K562 (cell line): ENCODE measurements around the gene TXNIP. TPM values are rescaled to one million over a fixed set of nuclear protein-coding genes. Genes with fewer than 3 reads are reported as not detected.
A peak's percentile ranks its signal among the peaks of the same experiment; 100 is the strongest.

Experiments used
- CAMTA2 ChIP-seq: fragments of 250-450 bp; sonication (Bioruptor Pico); conservative IDR thresholded peaks from 2 replicates; pipeline ENCODE4 v1.5.1; 2022
- CHD2 ChIP-seq: IDR thresholded peaks from 2 replicates; pipeline ENCODE4 v1.6.1; 2011; ENCODE audit warnings: low read depth, low read length
- E2F1 ChIP-seq: sonication (generic); formaldehyde crosslinking; IDR thresholded peaks from 2 replicates; pipeline ENCODE4 v1.8.1; 2023; ENCODE audit warnings: mild to moderate bottlenecking, missing genetic modification reagents, moderate library complexity
- HDAC1 ChIP-seq, 2 experiments: fragments of 450-650 bp; IDR thresholded peaks; 2 replicates each; pipeline ENCODE4 v1.6.1; 2016 to 2017; ENCODE audit warnings: inconsistent platforms in 1 of 2, mild to moderate bottlenecking in 1 of 2, moderate library complexity in 1 of 2
- HMG20A ChIP-seq: fragments of 450-650 bp; formaldehyde crosslinking; conservative IDR thresholded peaks from 2 replicates; pipeline ENCODE4 v1.4.0; 2020; ENCODE audit warnings: mild to moderate bottlenecking, mixed read lengths
- HMG20B ChIP-seq: fragments of 250-450 bp; sonication (Bioruptor Pico); IDR thresholded peaks from 2 replicates; pipeline ENCODE4 v1.5.0; 2021; ENCODE audit warnings: mild to moderate bottlenecking
- KLF1 ChIP-seq: fragments of 450-650 bp; IDR thresholded peaks from 2 replicates; pipeline ENCODE4 v1.6.1; 2016; ENCODE audit warnings: missing genetic modification characterization, missing compliant biosample characterization
- LARP7 ChIP-seq: fragments of 450-650 bp; IDR thresholded peaks from 2 replicates; pipeline ENCODE4 v1.6.1; 2016
- MIER1 ChIP-seq: fragments of 450-650 bp; IDR thresholded peaks from 2 replicates; pipeline ENCODE4 v1.6.1; 2016; ENCODE audit warnings: antibody characterized with exemption, mild to moderate bottlenecking, low read depth
- PKNOX1 ChIP-seq: fragments of 450-650 bp; IDR thresholded peaks from 2 replicates; pipeline ENCODE4 v1.6.1; 2016
- RREB1 ChIP-seq: fragments of 250-450 bp; sonication (Bioruptor Pico); IDR thresholded peaks from 2 replicates; pipeline ENCODE4 v1.4.0; 2020
- SIRT6 ChIP-seq: IDR thresholded peaks from one replicate; pipeline ENCODE4 v1.6.1; 2012; ENCODE audit warnings: low read depth, mild to moderate bottlenecking, control low read depth, inconsistent platforms, low read length, moderate library complexity
- SP1 ChIP-seq: sonication (generic); formaldehyde crosslinking; IDR thresholded peaks from 2 replicates; pipeline ENCODE4 v1.8.1; 2022; ENCODE audit warnings: mild to moderate bottlenecking, missing genetic modification reagents
- SREBF2 ChIP-seq: sonication (generic); formaldehyde crosslinking; IDR thresholded peaks from 2 replicates; pipeline ENCODE4 v1.4.0; 2020; ENCODE audit warnings: mild to moderate bottlenecking, missing genetic modification reagents
- SUPT5H ChIP-seq: fragments of 450-650 bp; IDR thresholded peaks from 2 replicates; pipeline ENCODE4 v1.6.1; 2016
- TAF1 ChIP-seq: IDR thresholded peaks from 2 replicates; pipeline ENCODE4 v1.6.1; 2011; ENCODE audit warnings: mild to moderate bottlenecking, low read length, moderate library complexity; ENCODE audit not compliant: insufficient read depth, control insufficient read depth, severe bottlenecking; ENCODE audit errors: extremely low read depth
- ZHX1 ChIP-seq: fragments of 150-350 bp; conservative IDR thresholded peaks from 2 replicates; pipeline ENCODE4 v1.6.1; 2014; ENCODE audit warnings: low read length
- ZNF24 ChIP-seq: fragments of 450-650 bp; IDR thresholded peaks from 2 replicates; pipeline ENCODE4 v1.6.1; 2016
- polyA plus RNA-seq, 8 experiments: library from polyadenylated mRNA; depleted of rRNA in 4 of 8; stranded (reverse) in 5 of 8; unstranded in 3 of 8; fragments of >200 nt; fragmentation: Nextera tagmentation in 2 of 8; fragmentation: Illumina TruSeq in 1 of 8; extraction: Ambion mirVana in 2 of 8; extraction: Trizol in 1 of 8; gene quantifications; 2 replicates each; pipeline versions ENCODE4 v1.2.1 to v1.2.3, GENCODE V29; 2011 to 2014; ENCODE audit warnings: inconsistent platforms in 1 of 8, missing spikeins in 1 of 8
- total RNA-seq, 7 experiments: library from RNA; depleted of rRNA in 6 of 7; stranded (reverse); fragments of >200 nt in 6 of 7; fragmentation: Illumina TruSeq in 2 of 7; extraction: Trizol in 2 of 7; gene quantifications; 2 replicates each; pipeline versions ENCODE4 v1.2.1 to v1.2.3, GENCODE V29; 2011 to 2021; ENCODE audit warnings: low replicate concordance in 1 of 7

The TXNIP gene
- total and polyA plus RNA-seq, 9 of the 15 experiments (the other 6 are each of a cell fraction or from before 2014, with no cell fraction given), result 120 to 499 (median 257) TPM

GRCh38 chr1:145978854-145979745, 17.3 kb downstream of the TXNIP start (continued):
- no peak for TF ChIP-seq ZHX1
- TF ChIP-seq KLF1 (tag), result no peak
- TF ChIP-seq RREB1, result peak; percentile 55; the same call in 1 of the 2 replicates
- 0 out of 4 replicates have a peak, but pooled peaks of 1 of the 2 experiments have one; percentile 37 for TF ChIP-seq HDAC1 (IDR thresholded peaks at IDR 0.05)
- no peak; the same call in 1 of the 2 replicates for TF ChIP-seq ZNF24
- TF ChIP-seq PKNOX1, result peak; percentile 78
- TF ChIP-seq SP1, result peak; percentile 68
- TF ChIP-seq SREBF2 (CRISPR knock-in tag), result 0 out of 2 replicates have a peak, but pooled peaks have one; percentile 14
- TF ChIP-seq CAMTA2 (CRISPR knock-in tag), result no peak
- TF ChIP-seq E2F1, result no peak
- no peak for TF ChIP-seq HMG20A
- TF ChIP-seq CHD2, result peak; percentile 59
- TF ChIP-seq LARP7, result no peak
- no peak for TF ChIP-seq SIRT6
- peak; percentile 54; the same call in 1 of the 2 replicates for TF ChIP-seq SUPT5H
- TF ChIP-seq TAF1, result peak; percentile 5
- TF ChIP-seq HMG20B (CRISPR knock-in tag), result no peak
- TF ChIP-seq MIER1, result peak; percentile 50; the same call in 1 of the 2 replicates
